GM12878 (cell line): Measurements from ENCODE around the gene CCSER1.

ENCODE experiments used
- POLR2A ChIP-seq: IDR thresholded peaks from 2 replicates; pipeline ENCODE4 v1.6.1; 2011; ENCODE audit warnings: low read depth, mild to moderate bottlenecking, low read length
- SP1 ChIP-seq: IDR thresholded peaks from one replicate; pipeline ENCODE4 v1.6.1; 2011; ENCODE audit warnings: low read depth, low read length

- TF ChIP-seq POLR2A (no peak), SP1 (no peak)
Measured at GRCh38 chr4:90456891-90457290, 329.7 kb downstream of the CCSER1 start.
